Neuronal stem cell (in vitro differentiated cells): Measurements from ENCODE around the gene CCDC15. TPM values are rescaled to one million over a fixed set of nuclear protein-coding genes. Genes with fewer than 3 reads are reported as not detected.

Experiments used
- DNase-seq: peaks from one replicate; pipeline ENCODE4 v3.0.0-alpha.2; 2013; ENCODE audit warnings: low spot score
- H2AFZ ChIP-seq: one replicate; pipeline ENCODE4 v1.6.1; 2013; ENCODE audit warnings: mild to moderate bottlenecking, low read length, inconsistent platforms
- H2AK5ac ChIP-seq: 2 replicates; pipeline ENCODE4 v1.6.1; 2013; ENCODE audit warnings: low read depth, mild to moderate bottlenecking, inconsistent platforms, low read length, moderate library complexity, mixed read lengths
- H2BK120ac ChIP-seq: 2 replicates; pipeline ENCODE4 v1.6.1; 2013; ENCODE audit warnings: low read depth, mild to moderate bottlenecking, inconsistent platforms, low read length, moderate library complexity, mixed read lengths
- H2BK12ac ChIP-seq: one replicate; pipeline ENCODE4 v1.6.1; 2013; ENCODE audit warnings: low read length, inconsistent platforms
- H2BK15ac ChIP-seq: 2 replicates; pipeline ENCODE4 v1.6.1; 2013; ENCODE audit warnings: mild to moderate bottlenecking, low read length, inconsistent platforms, mixed read lengths
- H2BK5ac ChIP-seq: one replicate; pipeline ENCODE4 v1.6.1; 2013; ENCODE audit warnings: inconsistent platforms, mild to moderate bottlenecking, low read length, moderate library complexity
- H3K14ac ChIP-seq: one replicate; pipeline ENCODE4 v1.6.1; 2013; ENCODE audit warnings: low read length, inconsistent platforms
- H3K18ac ChIP-seq: 2 replicates; pipeline ENCODE4 v1.6.1; 2013; ENCODE audit warnings: low read length, inconsistent platforms
- H3K23ac ChIP-seq: 2 replicates; pipeline ENCODE4 v1.6.1; 2013; ENCODE audit warnings: low read depth, mild to moderate bottlenecking, mixed read lengths, low read length, inconsistent platforms; ENCODE audit not compliant: poor library complexity
- H3K27ac ChIP-seq: replicated peaks from 3 replicates; pipeline ENCODE4 v1.5.1; 2013; ENCODE audit warnings: low read length, inconsistent platforms
- H3K27me3 ChIP-seq, 3 experiments: 2 replicates each; pipeline ENCODE4 v1.6.1; 2013; ENCODE audit warnings: low read length in 3 of 3, mild to moderate bottlenecking in 2 of 3, inconsistent platforms in 1 of 3, low read depth in 1 of 3, mixed read lengths in 1 of 3, moderate library complexity in 1 of 3; ENCODE audit not compliant: control insufficient read depth in 3 of 3, insufficient read depth in 3 of 3
- H3K36me3 ChIP-seq, 2 donors: replicated peaks in 1 of 2; 2 replicates each; pipeline ENCODE4 v1.6.1; 2013; ENCODE audit warnings: low read length in 2 of 2; ENCODE audit not compliant: control insufficient read depth in 2 of 2, insufficient read depth in 2 of 2
- H3K4ac ChIP-seq: 2 replicates; pipeline ENCODE4 v1.6.1; 2013; ENCODE audit warnings: inconsistent platforms, mild to moderate bottlenecking, low read length, moderate library complexity
- H3K4me1 ChIP-seq, 2 donors: 1 replicate in 1 of 2; 2 replicates in 1 of 2; pipeline ENCODE4 v1.6.1; 2013; ENCODE audit warnings: low read length in 2 of 2, low read depth in 1 of 2; ENCODE audit not compliant: control insufficient read depth in 2 of 2, insufficient read depth in 1 of 2
- H3K4me2 ChIP-seq: one replicate; pipeline ENCODE4 v1.6.1; 2013; ENCODE audit warnings: mild to moderate bottlenecking, low read length, inconsistent platforms; ENCODE audit not compliant: insufficient read depth, poor library complexity, severe bottlenecking
- H3K4me3 ChIP-seq, 2 donors: 2 replicates each; pipeline ENCODE4 v1.5.1; 2013; ENCODE audit warnings: low read length in 2 of 2, mild to moderate bottlenecking in 2 of 2, inconsistent platforms in 1 of 2, moderate library complexity in 1 of 2
- H3K79me1 ChIP-seq: one replicate; pipeline ENCODE4 v1.6.1; 2013; ENCODE audit warnings: low read depth, mild to moderate bottlenecking, inconsistent platforms, low read length, moderate library complexity
- H3K9ac ChIP-seq: one replicate; pipeline ENCODE4 v1.6.1; 2013; ENCODE audit warnings: mild to moderate bottlenecking, low read depth, low read length, inconsistent platforms; ENCODE audit not compliant: poor library complexity
- H3K9me3 ChIP-seq, 2 donors: replicated peaks in 1 of 2; 2 replicates each; pipeline versions ENCODE3 to v1.6.1; 2013; ENCODE audit warnings: low read length in 2 of 2, mild to moderate bottlenecking in 2 of 2, inconsistent platforms in 1 of 2, low read depth in 1 of 2, mixed read lengths in 1 of 2, moderate library complexity in 1 of 2; ENCODE audit not compliant: control insufficient read depth in 2 of 2, insufficient read depth in 1 of 2
- H4K8ac ChIP-seq: one replicate; pipeline ENCODE4 v1.6.1; 2013; ENCODE audit warnings: low read depth, mild to moderate bottlenecking, inconsistent platforms, low read length, moderate library complexity
- H4K91ac ChIP-seq: one replicate; pipeline ENCODE4 v1.6.1; 2013; ENCODE audit warnings: low read length, low read depth, mild to moderate bottlenecking, inconsistent platforms; ENCODE audit not compliant: poor library complexity
- WGBS, 2 donors: extraction: QIAGEN DNeasy Blood & Tissue Kit; methylation state at CpG; one replicate each; pipeline ENCODE4 v1.1.7; 2013; ENCODE audit warnings: missing lambda C conversion rate in 2 of 2, mixed read lengths in 1 of 2; ENCODE audit not compliant: insufficient read length in 2 of 2, insufficient replicate concordance in 1 of 2; ENCODE audit errors: extremely low coverage in 2 of 2; 5-methylcytosine and 5-hydroxymethylcytosine counted together
- polyA plus RNA-seq, 2 experiments: library from polyadenylated mRNA; stranded (reverse); fragments of 200-250 nt; gene quantifications; one replicate each; pipeline ENCODE4 v1.2.3, GENCODE V29; 2013

CCDC15 gene, protein sequence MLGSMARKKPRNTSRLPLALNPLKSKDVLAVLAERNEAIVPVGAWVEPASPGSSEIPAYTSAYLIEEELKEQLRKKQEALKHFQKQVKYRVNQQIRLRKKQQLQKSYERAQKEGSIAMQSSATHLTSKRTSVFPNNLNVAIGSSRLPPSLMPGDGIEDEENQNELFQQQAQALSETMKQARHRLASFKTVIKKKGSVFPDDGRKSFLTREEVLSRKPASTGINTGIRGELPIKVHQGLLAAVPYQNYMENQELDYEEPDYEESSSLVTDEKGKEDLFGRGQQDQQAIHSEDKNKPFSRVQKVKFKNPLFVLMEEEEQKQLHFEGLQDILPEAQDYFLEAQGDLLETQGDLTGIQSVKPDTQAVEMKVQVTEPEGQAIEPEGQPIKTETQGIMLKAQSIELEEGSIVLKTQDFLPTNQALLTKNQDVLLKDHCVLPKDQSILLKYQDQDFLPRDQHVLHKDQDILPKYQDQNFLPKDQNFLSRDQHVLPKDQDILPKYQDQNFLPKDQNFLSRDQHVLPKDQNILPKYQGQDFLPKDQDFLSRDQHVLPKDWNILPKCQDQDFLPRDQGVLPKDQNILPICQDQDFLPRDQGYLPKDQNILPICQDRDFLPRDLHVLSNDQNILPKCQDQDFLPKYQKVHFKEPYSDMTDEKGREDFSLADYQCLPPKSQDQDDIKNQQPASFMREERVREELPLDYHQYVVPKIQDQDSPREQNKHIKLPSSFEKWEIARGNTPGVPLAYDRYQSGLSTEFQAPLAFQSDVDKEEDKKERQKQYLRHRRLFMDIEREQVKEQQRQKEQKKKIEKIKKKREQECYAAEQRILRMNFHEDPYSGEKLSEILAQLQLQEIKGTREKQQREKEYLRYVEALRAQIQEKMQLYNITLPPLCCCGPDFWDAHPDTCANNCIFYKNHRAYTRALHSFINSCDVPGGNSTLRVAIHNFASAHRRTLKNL
- 4.0 TPM for polyA plus RNA-seq (2013, experiment 1 of 2)
- polyA plus RNA-seq (2013, experiment 2 of 2): 4.1 TPM

DNA sequence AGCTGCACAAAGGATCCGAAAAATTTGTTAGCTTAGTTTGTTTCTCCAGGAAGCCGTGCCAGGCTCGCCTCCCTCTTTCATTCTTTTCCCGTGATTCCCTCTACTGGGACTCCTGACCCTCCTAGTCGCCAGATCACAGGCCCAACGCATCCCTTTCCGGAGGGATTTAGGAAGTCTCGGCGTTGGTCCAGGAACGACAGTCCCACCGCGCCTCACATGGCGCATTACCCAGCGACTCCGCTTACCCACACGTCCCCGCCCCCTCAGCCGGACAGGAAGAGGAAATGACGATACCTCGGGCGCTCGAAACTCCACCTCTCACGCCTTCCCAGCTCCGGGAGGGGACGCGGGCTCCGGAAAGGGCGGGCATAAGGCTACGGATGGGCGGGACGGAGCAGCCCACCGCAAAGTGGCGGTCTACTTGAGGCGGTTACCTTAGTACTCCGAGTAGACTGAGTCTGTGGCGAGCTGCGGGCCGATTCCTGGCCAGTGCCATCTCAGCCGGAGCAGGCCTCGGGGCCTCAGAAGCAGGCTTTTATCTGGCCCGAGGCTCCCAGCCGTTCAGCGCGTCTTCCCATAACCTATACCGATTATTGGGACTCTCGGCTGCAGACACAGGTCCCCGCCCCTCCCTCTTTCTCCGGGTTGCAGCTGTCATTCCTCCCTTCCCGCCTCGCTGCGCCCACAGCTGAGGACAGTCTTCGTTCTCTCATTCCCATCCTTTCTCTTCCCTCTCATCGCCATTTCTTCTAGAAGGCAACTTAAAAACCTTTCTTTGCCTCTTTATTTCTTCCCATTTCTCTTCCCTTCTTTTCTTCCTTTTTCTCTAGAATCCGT is at the start of gene CCDC15:
Gene CCDC15, plus strand, starts transcription at position 450 of the 837 bp plus-strand sequence. CDS start 531 bp downstream, outside the sequence.
- no peak within 1 kb of the TSS for H3K4ac ChIP-seq
- H4K91ac ChIP-seq: no peak within 1 kb of the TSS
- no peaks in the 10 kb centered on the region for H3K27me3 ChIP-seq
- H3K23ac ChIP-seq: peak within 1 kb of the TSS; percentile 80
- no peaks in the 10 kb centered on the region for H3K79me1 ChIP-seq
- no peak within 1 kb of the TSS for H3K14ac ChIP-seq
- H3K18ac ChIP-seq: peak within 1 kb of the TSS; percentile 84
- no peak within 1 kb of the TSS for H2BK5ac ChIP-seq
- peak within 1 kb of the TSS; percentile 90 for H3K27ac ChIP-seq
- H2AK5ac ChIP-seq: no peak within 1 kb of the TSS
- DNase-seq: peak; percentile 94
- no peak within 1 kb of the TSS for H2BK120ac ChIP-seq
- WGBS, 2 donors: no CpG with 5 or more reads among the region's 54 CpGs
- no peak within 1 kb of the TSS for H2BK15ac ChIP-seq
- H3K9me3 ChIP-seq: no peaks in the 10 kb centered on the region
- H3K4me1 ChIP-seq: peaks cover 5% of the 10 kb centered on the region in 2 donors
- peak within 1 kb of the TSS; percentile 82 for H3K9ac ChIP-seq
- peak within 1 kb of the TSS; percentile 95 for H2AFZ ChIP-seq
- no peaks in the 10 kb centered on the region for H3K36me3 ChIP-seq
- H3K4me2 ChIP-seq: peak within 1 kb of the TSS; percentile 82
- H2BK12ac ChIP-seq: no peak within 1 kb of the TSS
- H3K4me3 ChIP-seq: peak within 1 kb of the TSS; percentile 73 to 87
- H4K8ac ChIP-seq: no peak within 1 kb of the TSS

GRCh38 chr11:124915541-124916369 is 38.2 kb upstream of the CCDC15 start:
- Histone ChIP-seq H3K79me1 (no peaks in the 10 kb centered on the region), H3K9ac (no peak overlapping the region), H3K4ac (no peak overlapping the region), H3K9me3 (no peaks in the 10 kb centered on the region), H3K18ac (no peak overlapping the region), H3K27me3 (peaks cover 0 to 33% (median 0%) of the 10 kb centered on the region in 3 experiments), H2AK5ac (no peak overlapping the region), H2BK120ac (no peak overlapping the region), H3K4me1 (peaks cover 0 to 5% of the 10 kb centered on the region in 2 donors), H2BK12ac (no peak overlapping the region), H2AFZ (no peak overlapping the region), H2BK15ac (no peak overlapping the region), H4K8ac (no peak overlapping the region), H3K23ac (no peak overlapping the region), H3K4me3 (no peak overlapping the region), H3K4me2 (no peak overlapping the region), H3K14ac (no peak overlapping the region), H2BK5ac (no peak overlapping the region), H4K91ac (no peak overlapping the region), H3K36me3 (no peaks in the 10 kb centered on the region), H3K27ac (no peak overlapping the region)
- DNase-seq: no peak
- no CpG with 5 or more reads among the region's 3 CpGs for WGBS, 2 donors

- no peak overlapping the region for H4K8ac ChIP-seq
- H3K9me3 ChIP-seq: peaks cover 0 to 1% of the 10 kb centered on the region in 2 donors
- H3K27me3 ChIP-seq: peaks cover 0 to 39% (median under 1%) of the 10 kb centered on the region in 3 experiments
- no peak overlapping the region for H3K9ac ChIP-seq
- no peak overlapping the region for H3K4me2 ChIP-seq
- H3K18ac ChIP-seq: no peak overlapping the region
- H3K27ac ChIP-seq: no peak overlapping the region
- H3K4me1 ChIP-seq: peaks cover 0 to 5% of the 10 kb centered on the region in 2 donors
- no peak overlapping the region for H3K14ac ChIP-seq
- H3K23ac ChIP-seq: no peak overlapping the region
- H3K79me1 ChIP-seq: no peaks in the 10 kb centered on the region
- H2BK15ac ChIP-seq: no peak overlapping the region
- no peak overlapping the region for H2BK12ac ChIP-seq
- H2AFZ ChIP-seq: no peak overlapping the region
- no peak overlapping the region for H3K4ac ChIP-seq
- H3K4me3 ChIP-seq: no peak overlapping the region
- DNase-seq: no peak
- H2AK5ac ChIP-seq: no peak overlapping the region
- H2BK5ac ChIP-seq: no peak overlapping the region
- no peak overlapping the region for H4K91ac ChIP-seq
- H3K36me3 ChIP-seq: no peaks in the 10 kb centered on the region
- H2BK120ac ChIP-seq: no peak overlapping the region
These were observed 37.7 kb upstream of the CCDC15 start for GRCh38 chr11:124916370-124916710.
